ENCODE measurements around the gene PLCB1.
"Not testable (repeated sequence)": the region's sequence is repeated elsewhere in the genome, so short reads cannot be mapped to it uniquely, and the experiment has no call there.

PLCB1 gene

DNA sequence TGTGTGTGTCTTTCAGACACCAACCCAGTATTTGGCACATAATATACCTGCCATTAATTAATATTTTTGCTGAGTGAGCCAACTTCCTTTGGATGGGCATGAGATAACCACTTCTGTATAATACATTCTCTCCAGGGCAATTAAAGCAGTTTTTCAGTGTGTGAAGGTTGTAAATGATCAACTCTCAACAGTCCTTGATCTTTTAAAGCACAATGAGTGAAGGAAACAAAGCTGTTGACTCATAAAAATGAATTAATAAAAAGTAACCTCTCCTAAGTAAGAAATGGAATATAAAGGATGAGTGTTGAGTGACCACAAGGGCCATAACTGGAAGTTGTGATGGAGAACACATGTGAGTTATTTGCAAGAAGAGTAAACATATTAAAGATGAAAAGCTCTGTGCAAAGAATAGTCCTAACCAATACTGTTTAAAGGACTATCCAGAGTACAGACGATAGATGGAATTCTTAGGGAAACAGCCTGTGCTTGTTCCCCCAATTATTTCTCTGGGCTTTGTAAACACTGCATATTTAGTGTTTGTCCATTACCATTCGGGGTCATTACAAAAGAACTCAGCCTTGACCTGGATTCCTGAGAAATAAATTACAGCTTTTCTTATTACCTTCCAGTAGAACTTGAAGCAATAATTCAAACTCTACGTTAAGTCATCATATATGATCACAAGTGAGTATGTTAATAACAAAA is 446.2 kb downstream of the PLCB1 start:
- H3K9me3 ChIP-seq (ENCODE audit: control insufficient read depth in 1 of 2, low read length in 2 of 2) = no peaks in the 10 kb centered on the region
- H3K4me1 ChIP-seq (ENCODE audit: control insufficient read depth in 1 of 2, insufficient read depth in 2 of 2, low read length in 2 of 2) = peaks cover 0 to 4% of the 10 kb centered on the region in 2 donors
- no peak overlapping the region for H3K27ac ChIP-seq (ENCODE audit: low read length)
- no peak overlapping the region for H3K4me3 ChIP-seq (ENCODE audit: low read depth in 1 of 2, low read length in 2 of 2)
- no peaks in the 10 kb centered on the region for H3K36me3 ChIP-seq (ENCODE audit: control insufficient read depth in 1 of 2, insufficient read depth in 2 of 2, low read length in 2 of 2)
- H3K27me3 ChIP-seq (ENCODE audit: low read depth, low read length) = no peaks in the 10 kb centered on the region

DNA sequence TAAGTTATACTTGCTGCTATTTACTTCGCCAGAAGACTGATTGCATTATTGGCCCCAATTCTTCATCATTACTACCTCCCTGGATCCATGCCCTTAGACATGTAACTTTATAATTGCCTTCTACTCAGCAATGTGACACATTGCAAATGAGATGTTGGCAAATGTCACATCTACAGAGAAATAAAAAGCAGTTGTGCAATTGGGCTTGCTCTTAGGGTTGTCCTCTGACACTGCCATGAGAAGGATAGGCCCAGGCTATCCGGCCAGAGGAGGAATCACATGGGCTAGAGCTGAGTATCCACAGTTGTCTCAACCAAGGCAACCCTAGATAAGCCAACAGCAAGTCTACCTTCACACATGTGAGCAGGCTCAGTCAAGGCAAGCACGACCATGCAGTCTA is 447.0 kb downstream of the PLCB1 start:
- Histone ChIP-seq H3K27ac (ENCODE audit: low read length) (no peak overlapping the region), H3K27me3 (ENCODE audit: low read depth, low read length) (no peaks in the 10 kb centered on the region), H3K4me3 (ENCODE audit: low read depth in 1 of 2, low read length in 2 of 2) (no peak overlapping the region), H3K36me3 (ENCODE audit: control insufficient read depth in 1 of 2, insufficient read depth in 2 of 2, low read length in 2 of 2) (no peaks in the 10 kb centered on the region), H3K4me1 (ENCODE audit: control insufficient read depth in 1 of 2, insufficient read depth in 2 of 2, low read length in 2 of 2) (peaks cover 0 to 4% of the 10 kb centered on the region in 2 donors), H3K9me3 (ENCODE audit: control insufficient read depth in 1 of 2, low read length in 2 of 2) (no peaks in the 10 kb centered on the region)

DNA sequence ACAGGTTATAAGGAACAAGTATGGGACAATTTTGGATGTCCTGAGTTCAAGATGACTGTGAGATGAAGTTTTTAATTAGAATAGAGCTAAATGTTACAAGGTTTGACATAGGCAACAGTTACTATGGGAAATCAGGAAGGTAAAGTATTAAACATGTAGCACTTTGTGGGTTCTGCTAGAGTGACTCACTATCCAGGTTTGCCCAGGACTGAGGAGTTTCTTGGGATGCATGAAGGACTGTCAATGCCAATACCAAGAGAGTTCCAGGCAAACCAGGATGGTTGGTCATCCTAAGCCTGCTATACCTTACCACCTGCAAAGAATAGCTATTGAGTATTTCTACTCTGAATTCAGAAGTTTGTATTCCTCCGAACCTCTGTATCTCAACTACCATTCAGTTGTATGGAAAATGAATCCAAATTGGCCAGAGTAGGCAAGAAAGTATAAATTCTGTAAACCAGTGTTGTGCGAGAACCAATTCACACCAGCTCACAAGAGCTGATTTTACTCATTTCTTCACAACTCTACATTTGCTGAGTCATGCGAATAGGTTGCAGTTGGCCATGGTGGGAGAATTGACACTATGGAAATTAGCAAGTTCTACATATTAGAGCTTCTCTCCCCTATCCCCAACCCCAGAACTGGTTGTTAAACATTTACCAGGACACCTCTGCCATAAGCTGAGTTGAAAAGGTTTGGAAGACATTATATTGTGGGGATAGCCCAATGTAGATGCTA is 449.5 kb downstream of the PLCB1 start:
- H3K27ac ChIP-seq (ENCODE audit: low read length) = no peak overlapping the region

DNA sequence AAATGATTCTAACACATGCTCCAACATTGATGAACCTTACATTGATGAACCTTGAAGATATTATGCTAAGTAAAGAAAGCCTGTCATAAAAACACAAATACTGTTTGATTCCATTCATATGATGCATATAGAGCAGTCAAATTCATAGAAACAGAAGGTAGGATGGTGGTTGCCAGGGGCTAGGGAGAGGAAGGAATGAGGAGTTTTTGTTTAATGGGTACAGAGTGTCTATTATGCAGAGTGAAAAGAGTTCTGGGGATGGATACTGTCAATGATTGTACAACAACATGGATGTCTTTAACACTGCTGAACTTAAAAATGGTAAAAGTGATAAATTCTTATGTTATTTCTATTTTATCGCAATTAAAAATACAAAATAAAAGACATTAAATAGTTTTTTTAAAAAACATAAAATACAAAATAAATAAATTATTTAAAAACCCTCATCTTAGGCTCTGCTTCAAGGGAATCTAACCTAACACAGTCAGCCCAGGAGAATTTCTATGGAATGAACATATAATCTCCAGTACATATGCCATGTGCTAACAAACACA is 451.0 kb downstream of the PLCB1 start:
- Histone ChIP-seq H3K4me1 (ENCODE audit: control insufficient read depth in 1 of 2, insufficient read depth in 2 of 2, low read length in 2 of 2) (no peaks in the 10 kb centered on the region), H3K27me3 (ENCODE audit: low read depth, low read length) (no peaks in the 10 kb centered on the region), H3K27ac (ENCODE audit: low read length) (no peak overlapping the region), H3K9me3 (ENCODE audit: control insufficient read depth in 1 of 2, low read length in 2 of 2) (no peaks in the 10 kb centered on the region), H3K4me3 (ENCODE audit: low read depth in 1 of 2, low read length in 2 of 2) (no peak overlapping the region), H3K36me3 (ENCODE audit: control insufficient read depth in 1 of 2, insufficient read depth in 2 of 2, low read length in 2 of 2) (no peaks in the 10 kb centered on the region)

More for the DNA sequence above, 449.5 kb downstream of the PLCB1 start:
- H3K4me1 ChIP-seq (ENCODE audit: control insufficient read depth in 1 of 2, insufficient read depth in 2 of 2, low read length in 2 of 2) = no peaks in the 10 kb centered on the region
- no peaks in the 10 kb centered on the region for H3K36me3 ChIP-seq (ENCODE audit: control insufficient read depth in 1 of 2, insufficient read depth in 2 of 2, low read length in 2 of 2)
- no peaks in the 10 kb centered on the region for H3K27me3 ChIP-seq (ENCODE audit: low read depth, low read length)
- H3K4me3 ChIP-seq (ENCODE audit: low read depth in 1 of 2, low read length in 2 of 2) = no peak overlapping the region
- no peaks in the 10 kb centered on the region for H3K9me3 ChIP-seq (ENCODE audit: control insufficient read depth in 1 of 2, low read length in 2 of 2)

DNA sequence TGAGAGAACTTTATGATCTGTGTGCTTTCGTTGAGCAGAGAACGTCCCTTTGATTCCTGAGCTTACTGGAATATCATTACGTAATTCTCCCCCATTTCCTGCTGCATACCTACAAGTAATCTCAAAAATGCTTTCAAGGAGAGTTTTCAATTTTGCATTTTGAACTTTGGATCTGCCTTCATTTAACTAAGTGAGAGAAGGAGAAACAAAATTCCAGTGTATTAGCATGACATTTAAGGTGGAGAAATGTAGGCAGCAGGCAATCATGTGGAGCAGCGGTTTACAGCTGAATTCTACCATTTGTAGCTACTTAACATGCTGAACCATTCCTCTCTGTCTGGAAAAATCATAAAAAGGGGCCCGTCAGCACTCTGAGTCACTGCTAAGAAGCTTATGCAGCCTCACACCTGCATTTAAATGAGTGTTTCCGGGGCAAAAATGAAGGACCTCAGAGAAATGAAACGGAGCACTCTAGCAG is 451.5 kb downstream of the PLCB1 start:
- Histone ChIP-seq H3K27me3 (ENCODE audit: low read depth, low read length) (no peaks in the 10 kb centered on the region), H3K27ac (ENCODE audit: low read length) (no peak overlapping the region)

DNA sequence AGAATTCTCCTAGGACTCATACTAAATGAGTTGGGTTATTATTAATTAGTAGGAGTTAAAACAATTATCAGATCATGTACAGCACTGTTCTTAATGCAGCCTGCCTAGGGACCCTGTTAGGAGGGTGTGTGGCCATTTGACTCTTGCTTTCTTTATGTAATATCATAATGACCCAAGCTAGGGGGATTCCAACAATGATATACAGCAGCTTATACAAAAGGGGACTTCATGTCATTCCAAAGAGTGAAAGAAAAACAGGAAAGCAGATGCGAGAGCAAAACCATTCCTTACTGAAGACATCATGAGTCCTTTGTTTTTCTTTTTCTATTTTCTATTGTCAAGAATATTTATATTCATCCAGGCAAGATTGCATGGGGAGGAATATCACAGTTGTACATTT is 455.2 kb downstream of the PLCB1 start:
- Histone ChIP-seq H3K27me3 (ENCODE audit: low read depth, low read length) (no peaks in the 10 kb centered on the region), H3K4me3 (ENCODE audit: low read depth in 1 of 2, low read length in 2 of 2) (no peak overlapping the region), H3K36me3 (ENCODE audit: control insufficient read depth in 1 of 2, insufficient read depth in 2 of 2, low read length in 2 of 2) (no peaks in the 10 kb centered on the region), H3K9me3 (ENCODE audit: control insufficient read depth in 1 of 2, low read length in 2 of 2) (no peaks in the 10 kb centered on the region), H3K27ac (ENCODE audit: low read length) (no peak overlapping the region), H3K4me1 (ENCODE audit: control insufficient read depth in 1 of 2, insufficient read depth in 2 of 2, low read length in 2 of 2) (no peaks in the 10 kb centered on the region)

More for the DNA sequence above, 451.5 kb downstream of the PLCB1 start:
- Histone ChIP-seq H3K4me1 (ENCODE audit: control insufficient read depth in 1 of 2, insufficient read depth in 2 of 2, low read length in 2 of 2) (no peaks in the 10 kb centered on the region), H3K9me3 (ENCODE audit: control insufficient read depth in 1 of 2, low read length in 2 of 2) (no peaks in the 10 kb centered on the region), H3K4me3 (ENCODE audit: low read depth in 1 of 2, low read length in 2 of 2) (no peak overlapping the region), H3K36me3 (ENCODE audit: control insufficient read depth in 1 of 2, insufficient read depth in 2 of 2, low read length in 2 of 2) (no peaks in the 10 kb centered on the region)

DNA sequence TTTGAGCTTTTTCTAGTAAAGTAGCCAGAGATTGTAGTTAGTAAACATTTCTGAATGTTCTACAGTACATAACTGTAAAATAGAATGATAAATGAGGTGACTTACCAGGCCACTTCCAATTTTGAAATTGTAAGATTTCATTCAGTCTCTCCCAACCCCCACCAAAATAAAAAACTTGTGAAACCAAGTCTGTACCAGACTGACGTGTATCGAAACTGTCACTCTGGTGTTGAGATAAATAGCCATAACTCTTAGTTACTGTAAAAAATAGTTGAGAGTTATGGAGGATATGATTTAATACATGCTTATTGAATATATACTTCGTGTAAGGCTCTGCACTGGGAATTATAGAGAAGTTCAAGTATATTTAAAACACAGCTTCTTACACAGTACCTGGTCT is 455.7 kb downstream of the PLCB1 start:
- no peaks in the 10 kb centered on the region for H3K36me3 ChIP-seq (ENCODE audit: control insufficient read depth in 1 of 2, insufficient read depth in 2 of 2, low read length in 2 of 2)
- H3K4me1 ChIP-seq (ENCODE audit: control insufficient read depth in 1 of 2, insufficient read depth in 2 of 2, low read length in 2 of 2) = no peaks in the 10 kb centered on the region
- no peak overlapping the region for H3K4me3 ChIP-seq (ENCODE audit: low read depth in 1 of 2, low read length in 2 of 2)
- no peak overlapping the region for H3K27ac ChIP-seq (ENCODE audit: low read length)
- H3K9me3 ChIP-seq (ENCODE audit: control insufficient read depth in 1 of 2, low read length in 2 of 2) = no peaks in the 10 kb centered on the region
- no peaks in the 10 kb centered on the region for H3K27me3 ChIP-seq (ENCODE audit: low read depth, low read length)

DNA sequence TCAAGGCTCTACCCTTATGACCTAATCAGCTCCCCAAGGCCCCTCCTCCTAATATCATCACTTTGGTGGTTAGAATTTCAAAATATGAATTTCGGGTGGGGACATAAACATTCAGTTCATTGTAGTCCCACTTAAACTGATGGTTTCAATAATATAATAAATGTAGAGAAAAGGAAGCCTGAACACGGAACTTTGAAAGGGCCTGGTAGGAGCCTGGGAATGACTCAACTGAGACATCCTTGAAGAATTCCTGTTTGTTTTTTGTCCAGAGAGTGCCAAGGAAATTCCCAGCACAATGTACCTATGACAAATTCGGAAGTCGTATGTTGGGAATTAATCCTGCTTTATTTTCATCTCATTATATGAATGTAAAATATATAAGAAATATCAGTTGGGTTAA is 457.9 kb downstream of the PLCB1 start:
- Histone ChIP-seq H3K4me1 (ENCODE audit: control insufficient read depth in 1 of 2, insufficient read depth in 2 of 2, low read length in 2 of 2) (no peaks in the 10 kb centered on the region), H3K27me3 (ENCODE audit: low read depth, low read length) (no peaks in the 10 kb centered on the region), H3K4me3 (ENCODE audit: low read depth in 1 of 2, low read length in 2 of 2) (no peak overlapping the region), H3K36me3 (ENCODE audit: control insufficient read depth in 1 of 2, insufficient read depth in 2 of 2, low read length in 2 of 2) (no peaks in the 10 kb centered on the region), H3K27ac (ENCODE audit: low read length) (no peak overlapping the region), H3K9me3 (ENCODE audit: control insufficient read depth in 1 of 2, low read length in 2 of 2) (no peaks in the 10 kb centered on the region)

DNA sequence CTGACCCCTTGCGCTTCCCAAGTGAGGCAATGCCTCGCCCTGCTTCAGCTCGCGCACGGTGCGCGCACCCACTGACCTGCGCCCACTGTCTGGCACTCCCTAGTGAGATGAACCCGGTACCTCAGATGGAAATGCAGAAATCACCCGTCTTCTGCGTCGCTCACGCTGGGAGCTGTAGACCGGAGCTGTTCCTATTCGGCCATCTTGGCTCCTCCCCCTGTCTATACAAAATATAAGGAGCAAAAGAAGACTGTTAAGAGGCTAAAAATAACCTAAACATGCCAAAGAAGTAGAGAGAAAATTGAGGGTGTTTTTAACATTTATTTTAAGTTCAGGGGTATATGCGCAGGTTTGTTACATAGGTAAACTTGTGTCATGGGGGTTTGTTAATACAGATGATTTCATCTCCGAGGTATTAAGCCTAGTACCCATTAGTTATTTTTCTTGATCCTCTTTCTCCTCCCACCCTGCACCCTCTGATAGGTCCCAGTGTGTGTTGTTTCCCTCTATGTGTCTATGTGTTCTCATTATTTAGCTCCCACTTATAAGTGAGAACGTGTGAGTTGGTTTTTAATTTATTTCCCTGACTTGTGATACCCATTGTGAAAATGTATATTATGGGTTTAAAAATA is 469.0 kb downstream of the PLCB1 start:
- H3K9me3 ChIP-seq (ENCODE audit: control insufficient read depth in 1 of 2, low read length in 2 of 2); H3K4me3 ChIP-seq (ENCODE audit: low read depth in 1 of 2, low read length in 2 of 2); H3K4me1 ChIP-seq (ENCODE audit: control insufficient read depth in 1 of 2, insufficient read depth in 2 of 2, low read length in 2 of 2); H3K36me3 ChIP-seq (ENCODE audit: control insufficient read depth in 1 of 2, insufficient read depth in 2 of 2, low read length in 2 of 2); H3K27ac ChIP-seq (ENCODE audit: low read length); H3K27me3 ChIP-seq (ENCODE audit: low read depth, low read length): not testable (repeated sequence)

DNA sequence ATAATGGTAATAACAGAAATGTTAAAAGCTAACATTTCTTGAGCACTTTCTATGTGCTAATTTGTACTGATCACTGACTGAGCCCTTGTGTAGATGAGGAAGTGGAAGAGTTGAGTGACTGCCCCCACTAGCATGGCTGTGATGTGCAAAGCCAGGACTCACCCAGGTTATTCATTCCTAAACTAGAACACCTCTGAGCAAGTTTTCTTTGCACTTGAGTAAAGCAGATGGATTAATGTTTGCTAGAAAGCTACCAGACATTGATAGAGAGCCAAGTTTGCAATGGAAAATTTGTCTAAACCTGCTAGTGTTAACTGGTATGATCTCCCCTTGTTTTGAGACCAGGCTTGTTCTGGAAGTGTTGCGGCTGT is 469.5 kb downstream of the PLCB1 start:
- H3K4me1 ChIP-seq (ENCODE audit: control insufficient read depth in 1 of 2, insufficient read depth in 2 of 2, low read length in 2 of 2) = peaks cover 0 to 8% of the 10 kb centered on the region in 2 donors
- H3K4me3 ChIP-seq (ENCODE audit: low read depth in 1 of 2, low read length in 2 of 2) = no peak overlapping the region
- H3K36me3 ChIP-seq (ENCODE audit: control insufficient read depth in 1 of 2, insufficient read depth in 2 of 2, low read length in 2 of 2) = no peaks in the 10 kb centered on the region
- H3K27me3 ChIP-seq (ENCODE audit: low read depth, low read length) = no peaks in the 10 kb centered on the region
- H3K27ac ChIP-seq (ENCODE audit: low read length) = no peak overlapping the region
- H3K9me3 ChIP-seq (ENCODE audit: control insufficient read depth in 1 of 2, low read length in 2 of 2) = no peaks in the 10 kb centered on the region

DNA sequence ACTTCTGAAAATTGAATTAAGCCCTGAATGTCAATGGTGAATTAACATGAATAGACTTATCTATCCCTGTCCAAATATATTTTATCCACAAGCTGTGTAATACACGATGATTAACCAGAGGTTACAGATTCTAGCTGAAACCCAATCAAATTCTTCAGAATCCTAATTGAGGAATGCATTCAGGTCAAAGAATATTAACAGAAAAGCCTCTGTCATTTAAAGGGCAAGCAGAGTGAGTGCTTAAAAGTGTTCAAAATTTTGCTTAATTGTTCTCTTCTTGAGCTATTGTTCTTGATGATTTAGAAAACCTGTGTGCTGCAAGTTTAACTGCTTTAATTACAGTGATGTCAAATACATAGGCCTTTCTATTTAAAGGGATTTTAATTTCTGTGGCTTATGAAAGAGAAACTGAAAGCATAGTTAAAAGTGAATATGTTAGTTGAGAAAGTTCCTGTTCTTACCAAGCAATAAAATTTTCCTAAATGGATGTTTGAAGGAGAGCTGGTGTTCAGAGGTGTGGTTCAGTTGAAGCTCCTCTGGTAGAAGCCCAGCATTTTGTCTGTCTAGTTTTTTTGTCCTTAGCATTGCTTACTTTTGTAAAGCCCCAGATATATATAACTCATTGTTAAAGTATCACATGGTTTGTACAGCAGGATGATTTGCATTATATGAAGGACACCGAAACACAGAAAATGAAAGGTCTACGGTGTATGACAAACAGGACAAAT is 470.5 kb downstream of the PLCB1 start:
- Histone ChIP-seq H3K36me3 (ENCODE audit: control insufficient read depth in 1 of 2, insufficient read depth in 2 of 2, low read length in 2 of 2) (no peaks in the 10 kb centered on the region), H3K4me1 (ENCODE audit: control insufficient read depth in 1 of 2, insufficient read depth in 2 of 2, low read length in 2 of 2) (peaks cover 0 to 8% of the 10 kb centered on the region in 2 donors), H3K27ac (ENCODE audit: low read length) (peak overlapping the region; percentile 57), H3K4me3 (ENCODE audit: low read depth in 1 of 2, low read length in 2 of 2) (peak overlapping the region; percentile 40 to 51), H3K9me3 (ENCODE audit: control insufficient read depth in 1 of 2, low read length in 2 of 2) (no peaks in the 10 kb centered on the region), H3K27me3 (ENCODE audit: low read depth, low read length) (no peaks in the 10 kb centered on the region)
